Measurements from ENCODE around the gene ELANE. TPM values are rescaled to one million over a fixed set of nuclear protein-coding genes. Genes with fewer than 3 reads are reported as not detected.
A peak's percentile ranks its signal among the peaks of the same experiment; 100 is the strongest.

ELANE gene
- total and polyA plus RNA-seq, 9 of the 15 experiments (the other 6 are each of a cell fraction or from before 2014, with no cell fraction given): not detected

- TF ChIP-seq ZNF740 (CRISPR knock-in tag; IDR thresholded peaks at IDR 0.05): no peak; the same call in 1 of the 2 replicates
- no peak for TF ChIP-seq ZNF740 (tag; IDR thresholded peaks at IDR 0.05)
- TF ChIP-seq EHMT2 (IDR thresholded peaks at IDR 0.05): no peak
- TF ChIP-seq PTBP1 (IDR thresholded peaks at IDR 0.05; ENCODE audit: low read depth, low read length): 0 out of 2 replicates have a peak, but pooled peaks have one; percentile 25
- no peak for TF ChIP-seq RERE (CRISPR knock-in tag; IDR thresholded peaks at IDR 0.05; ENCODE audit: borderline replicate concordance)
- TF ChIP-seq POLR2G (IDR thresholded peaks at IDR 0.05; ENCODE audit: low read depth, low read length): 0 out of 2 replicates have a peak, but pooled peaks have one; percentile 31
- no peak for TF ChIP-seq NR3C1 (CRISPR knock-in tag; IDR thresholded peaks at IDR 0.05)
- TF ChIP-seq SOX6 (IDR thresholded peaks at IDR 0.05): no peak
- no peak for TF ChIP-seq PHB2 (IDR thresholded peaks at IDR 0.05; ENCODE audit: low read depth)
- TF ChIP-seq ZNF253 (CRISPR knock-in tag; conservative IDR thresholded peaks at IDR 0.05): no peak
- no peak for TF ChIP-seq HIVEP1 (CRISPR knock-in tag; IDR thresholded peaks at IDR 0.05)
- peak; percentile 89 for TF ChIP-seq RBM25 (IDR thresholded peaks at IDR 0.05; ENCODE audit: low read depth, low read length, severe bottlenecking)
- no peak for TF ChIP-seq TGIF2 (CRISPR knock-in tag; IDR thresholded peaks at IDR 0.05)
- no peak for TF ChIP-seq PYGO2 (tag; IDR thresholded peaks at IDR 0.05)
- no peak for TF ChIP-seq FOXA1 (IDR thresholded peaks at IDR 0.05; ENCODE audit: borderline replicate concordance)
- TF ChIP-seq ARID1B (IDR thresholded peaks at IDR 0.05): peak; percentile 50
- TF ChIP-seq ZBTB12 (CRISPR knock-in tag; IDR thresholded peaks at IDR 0.05): no peak
- no peak for TF ChIP-seq TEAD2 (tag; IDR thresholded peaks at IDR 0.05)
- TF ChIP-seq SREBF2 (CRISPR knock-in tag; IDR thresholded peaks at IDR 0.05): no peak
- TF ChIP-seq TAF7 (tag; IDR thresholded peaks at IDR 0.05): no peak
- no peak for TF ChIP-seq ATF7 (IDR thresholded peaks at IDR 0.05)
- no peak for TF ChIP-seq EWSR1 (IDR thresholded peaks at IDR 0.05; ENCODE audit: borderline replicate concordance, low read depth, partially characterized antibody)
Observed at GRCh38 chr19:831407-832369, 20.4 kb upstream of the ELANE start (continued).
